H1 (cell line): ENCODE data around the gene AGAP1. TPM values are rescaled to one million over a fixed set of nuclear protein-coding genes. Genes with fewer than 3 reads are reported as not detected.

Experiments used
- CTCF ChIA-PET: fragments of 300-600 bp; sonication (Branson Sonifier 250); formaldehyde crosslinking; loops from one replicate; lab custom pipeline; 2021; ENCODE audit not compliant: partially characterized antibody; lab: Charles Lee
- POLR2A ChIA-PET: fragments of 300-600 bp; sonication (Branson Sonifier 250); formaldehyde crosslinking; loops from one replicate; lab custom pipeline; 2021; ENCODE audit warnings: inconsistent platforms; ENCODE audit not compliant: partially characterized antibody; lab: Charles Lee
- DNase-seq, 2 experiments: peaks; one replicate each; pipeline versions ENCODE4 v3.0.0 to v3.0.0-alpha.2; 2010 to 2022; ENCODE audit warnings: low spot score in 2 of 2, low read depth in 1 of 2, mixed read lengths in 1 of 2
- FAIRE-seq: peaks from 2 replicates; lab custom pipeline; 2011; peaks lifted over from hg19 to GRCh38; lab: Jason Lieb, UNC
- H2AFZ ChIP-seq: 2 replicates; pipeline ENCODE4 v1.8.1; 2012; ENCODE audit warnings: low read length, inconsistent platforms
- H2AK5ac ChIP-seq: 2 replicates; pipeline ENCODE4 v1.6.1; 2013; ENCODE audit warnings: low read depth, low read length
- H2BK120ac ChIP-seq: replicated peaks from 2 replicates; pipeline ENCODE3; 2013; ENCODE audit warnings: low read depth, low read length, inconsistent platforms
- H2BK12ac ChIP-seq: 2 replicates; pipeline ENCODE4 v1.6.1; 2013; ENCODE audit warnings: low read depth, low read length
- H2BK15ac ChIP-seq: 2 replicates; pipeline ENCODE4 v1.6.1; 2013; ENCODE audit warnings: low read length
- H2BK20ac ChIP-seq: 2 replicates; pipeline ENCODE4 v1.6.1; 2013; ENCODE audit warnings: low read length
- H2BK5ac ChIP-seq: 2 replicates; pipeline ENCODE4 v1.6.1; 2013; ENCODE audit warnings: low read depth, low read length
- H3K14ac ChIP-seq: 2 replicates; pipeline ENCODE4 v1.6.1; 2013; ENCODE audit warnings: inconsistent platforms; ENCODE audit not compliant: insufficient read length
- H3K18ac ChIP-seq: 2 replicates; pipeline ENCODE4 v1.6.1; 2013; ENCODE audit warnings: low read length; ENCODE audit errors: extremely low read depth
- H3K23ac ChIP-seq: 2 replicates; pipeline ENCODE4 v1.6.1; 2013; ENCODE audit warnings: inconsistent platforms; ENCODE audit not compliant: insufficient read length
- H3K23me2 ChIP-seq: 2 replicates; pipeline ENCODE4 v1.6.1; 2013; ENCODE audit warnings: low read depth, low read length
- H3K27ac ChIP-seq: 2 replicates; pipeline ENCODE4 v1.6.1; 2011; ENCODE audit warnings: low read depth, low read length, inconsistent platforms
- H3K27me3 ChIP-seq, 4 experiments: replicated peaks in 1 of 4; 1 replicate in 1 of 4; 2 replicates in 3 of 4; pipeline versions ENCODE4 v1.6.1 to v1.8.1; 2011 to 2013; ENCODE audit warnings: low read length in 3 of 4, mild to moderate bottlenecking in 3 of 4, inconsistent platforms in 2 of 4, mixed read lengths in 2 of 4, moderate library complexity in 1 of 4; ENCODE audit not compliant: control insufficient read depth in 3 of 4, insufficient read depth in 3 of 4; ENCODE audit errors: extremely low read depth in 1 of 4
- H3K36me3 ChIP-seq, 4 experiments: 2 replicates each; pipeline versions ENCODE4 v1.6.1 to v1.8.1; 2011 to 2013; ENCODE audit warnings: mild to moderate bottlenecking in 4 of 4, low read length in 3 of 4, moderate library complexity in 2 of 4, control low read depth in 1 of 4, inconsistent platforms in 1 of 4; ENCODE audit not compliant: insufficient read depth in 4 of 4, control insufficient read depth in 2 of 4
- H3K4ac ChIP-seq: replicated peaks from 2 replicates; pipeline ENCODE3; 2013; ENCODE audit warnings: low read length, low read depth, mixed read lengths, inconsistent platforms; ENCODE audit not compliant: insufficient read length
- H3K4me1 ChIP-seq, 4 experiments: replicated peaks in 1 of 4; 1 replicate in 1 of 4; 2 replicates in 3 of 4; pipeline versions ENCODE4 v1.6.1 to v1.8.1; 2011 to 2013; ENCODE audit warnings: low read length in 3 of 4, inconsistent platforms in 2 of 4, mixed read lengths in 1 of 4; ENCODE audit not compliant: insufficient read depth in 4 of 4, control insufficient read depth in 3 of 4
- H3K4me2 ChIP-seq, 2 experiments: 2 replicates each; pipeline versions ENCODE4 v1.6.1 to v1.8.1; 2011 to 2013; ENCODE audit warnings: low read depth in 2 of 2, low read length in 2 of 2, control low read depth in 1 of 2, inconsistent platforms in 1 of 2, mild to moderate bottlenecking in 1 of 2; ENCODE audit not compliant: insufficient read depth in 1 of 2
- H3K4me3 ChIP-seq, 4 experiments: fragments of 200-600, 300-600 bp in 1 of 4; sonication (generic), shearing (Covaris generic), sonication (Bioruptor Twin) in 1 of 4; 2 replicates each; pipeline versions ENCODE4 v1.5.1 to v1.8.1; 2011 to 2016; ENCODE audit warnings: low read length in 4 of 4, low read depth in 3 of 4, control low read depth in 2 of 4, inconsistent platforms in 2 of 4, mild to moderate bottlenecking in 2 of 4, mixed read lengths in 1 of 4, moderate library complexity in 1 of 4; ENCODE audit not compliant: insufficient read depth in 2 of 4; ENCODE audit errors: extremely low read depth in 1 of 4
- H3K56ac ChIP-seq: replicated peaks from 2 replicates; pipeline ENCODE3; 2013; ENCODE audit warnings: low read depth, mild to moderate bottlenecking, mixed read lengths, low read length, inconsistent platforms; ENCODE audit not compliant: insufficient read length
- H3K79me1 ChIP-seq: 2 replicates; pipeline ENCODE4 v1.6.1; 2013; ENCODE audit warnings: low read depth, low read length, control low read depth
- H3K79me2 ChIP-seq, 2 experiments: 2 replicates each; pipeline versions ENCODE4 v1.6.1 to v1.8.1; 2012 to 2013; ENCODE audit warnings: low read length in 2 of 2, mild to moderate bottlenecking in 2 of 2, inconsistent platforms in 1 of 2; ENCODE audit not compliant: insufficient read depth in 2 of 2, control insufficient read depth in 1 of 2
- H3K9ac ChIP-seq, 4 experiments: replicated peaks in 1 of 4; 1 replicate in 1 of 4; 2 replicates in 3 of 4; pipeline versions ENCODE4 v1.6.1 to v1.8.1; 2011 to 2013; ENCODE audit warnings: low read depth in 3 of 4, low read length in 3 of 4, control low read depth in 2 of 4, mild to moderate bottlenecking in 2 of 4, moderate library complexity in 2 of 4, inconsistent platforms in 1 of 4; ENCODE audit errors: extremely low read depth in 1 of 4
- H3K9me3 ChIP-seq, 2 experiments: 2 replicates each; pipeline versions ENCODE4 v1.6.1 to v1.8.1; 2012 to 2013; ENCODE audit warnings: mild to moderate bottlenecking in 2 of 2, moderate library complexity in 2 of 2, control low read depth in 1 of 2, inconsistent platforms in 1 of 2, low read depth in 1 of 2, low read length in 1 of 2, mixed read lengths in 1 of 2; ENCODE audit not compliant: insufficient read depth in 2 of 2
- H4K20me1 ChIP-seq, 2 experiments: replicated peaks in 1 of 2; 2 replicates each; pipeline versions ENCODE3 to v1.8.1; 2011 to 2013; ENCODE audit warnings: inconsistent platforms in 2 of 2, low read length in 2 of 2, mild to moderate bottlenecking in 1 of 2; ENCODE audit not compliant: insufficient read depth in 2 of 2, control insufficient read depth in 1 of 2
- H4K5ac ChIP-seq: 2 replicates; pipeline ENCODE4 v1.6.1; 2013; ENCODE audit warnings: low read length, low read depth, mixed read lengths, inconsistent platforms; ENCODE audit not compliant: insufficient read length
- H4K8ac ChIP-seq: 2 replicates; pipeline ENCODE4 v1.8.0; 2013; ENCODE audit warnings: mild to moderate bottlenecking, moderate library complexity, low read length, inconsistent platforms; ENCODE audit not compliant: insufficient read depth; ENCODE audit errors: extremely low read depth
- H4K91ac ChIP-seq: replicated peaks from 2 replicates; pipeline ENCODE3; 2013; ENCODE audit warnings: low read length, mixed read lengths, inconsistent platforms; ENCODE audit not compliant: insufficient read length
- CTCF ChIP-seq, 3 experiments: IDR thresholded peaks; 1 replicate in 2 of 3; 2 replicates in 1 of 3; pipeline versions ENCODE4 v1.5.1 to v1.6.1; 2011; ENCODE audit warnings: low read length in 3 of 3, mild to moderate bottlenecking in 3 of 3, inconsistent platforms in 2 of 3, low read depth in 1 of 3, moderate library complexity in 1 of 3; ENCODE audit not compliant: insufficient read depth in 1 of 3; ENCODE audit errors: control extremely low read depth in 1 of 3
- JUND ChIP-seq: IDR thresholded peaks from 2 replicates; pipeline ENCODE4 v1.6.1; 2011; ENCODE audit warnings: mild to moderate bottlenecking, improper control_type of control experiment, low read length
- KDM4A ChIP-seq: IDR thresholded peaks from one replicate; pipeline ENCODE4 v1.7.1; 2012; ENCODE audit warnings: low read depth, mild to moderate bottlenecking, moderate library complexity, low read length, inconsistent platforms; ENCODE audit not compliant: severe bottlenecking
- POU5F1 ChIP-seq: IDR thresholded peaks from 2 replicates; pipeline ENCODE4 v1.6.1; 2011; ENCODE audit warnings: low read depth, mild to moderate bottlenecking, low read length, moderate library complexity
- SIX5 ChIP-seq: IDR thresholded peaks from 2 replicates; pipeline ENCODE4 v1.6.1; 2011; ENCODE audit warnings: mild to moderate bottlenecking, low read depth, low read length
- SP1 ChIP-seq: IDR thresholded peaks from 2 replicates; pipeline ENCODE4 v1.6.1; 2011; ENCODE audit warnings: low read depth, low read length
- SP4 ChIP-seq: IDR thresholded peaks from 2 replicates; pipeline ENCODE4 v1.6.1; 2012; ENCODE audit warnings: low read length, inconsistent platforms
- TCF12 ChIP-seq: IDR thresholded peaks from 2 replicates; pipeline ENCODE4 v1.6.1; 2011; ENCODE audit warnings: low read depth, mild to moderate bottlenecking, low read length
- ZNF274 ChIP-seq: IDR thresholded peaks from 2 replicates; pipeline ENCODE4 v1.7.0; 2012; ENCODE audit warnings: low read length, borderline replicate concordance; ENCODE audit errors: extremely low read depth
- WGBS, 2 experiments: shearing (Covaris generic) in 1 of 2; methylation state at CpG; one replicate each; pipeline versions ENCODE4 v1.1.6 to v1.1.7; 2013 to 2015; ENCODE audit warnings: low lambda C conversion rate in 2 of 2, mixed read lengths in 2 of 2, inconsistent platforms in 1 of 2, low coverage in 1 of 2, missing lambda C conversion rate in 1 of 2; ENCODE audit not compliant: insufficient replicate concordance in 2 of 2, insufficient coverage in 1 of 2, insufficient read length in 1 of 2; ENCODE audit errors: extremely low coverage in 1 of 2, missing lambda C conversion rate in 1 of 2; 5-methylcytosine and 5-hydroxymethylcytosine counted together
- polyA plus RNA-seq, 7 experiments: library from polyadenylated mRNA; depleted of rRNA in 3 of 7; stranded (reverse) in 5 of 7; unstranded in 2 of 7; fragments of >200 nt in 5 of 7; fragments of 200-250 nt in 2 of 7; gene quantifications; 1 replicate in 5 of 7; 2 replicates in 1 of 7; 4 replicates in 1 of 7; pipeline versions ENCODE4 v1.2.1 to v1.2.3, GENCODE V29; 2011 to 2013; ENCODE audit warnings: missing spikeins in 2 of 7, mixed read lengths in 2 of 7
- total RNA-seq: library from RNA; stranded (reverse); fragmentation: NEBNext Ultra II Directional; extraction: Animal tissue kit (Norgen Biotek cat#: 25700); gene quantifications from 2 replicates; pipeline ENCODE4 v1.2.1, GENCODE V29; 2021

The AGAP1 gene
- total and polyA plus RNA-seq, 2 of the 8 experiments (the other 6 are each of a cell fraction or from before 2014, with no cell fraction given), result 18.1 to 39.4 TPM

GRCh38 chr2:236177967-236178889 is 684.4 kb downstream of the AGAP1 start:
- WGBS, 2 experiments, result 8% methylated on average over 45 of the region's 65 CpGs; no CpG with 5 or more reads in 1 of the 2 experiments
- Histone ChIP-seq H2AK5ac (no peak overlapping the region), H2AFZ (no peak overlapping the region), H3K23ac (no peak overlapping the region), H3K9ac (no peak overlapping the region), H4K5ac (no peak overlapping the region), H3K27ac (no peak overlapping the region), H3K79me2 (no peaks in the 10 kb centered on the region), H3K23me2 (peaks cover 8% of the 10 kb centered on the region; the same call in 1 of the 2 replicates), H3K4ac (no peak overlapping the region), H2BK15ac (no peak overlapping the region), H4K20me1 (peaks cover 6 to 14% of the 10 kb centered on the region in 2 experiments), H2BK120ac (no peak overlapping the region), H3K18ac (peak overlapping the region; percentile 48; the same call in 1 of the 2 replicates), H2BK12ac (no peak overlapping the region), H3K14ac (no peak overlapping the region), H4K91ac (no peak overlapping the region), H2BK20ac (no peak overlapping the region), H3K36me3 (no peaks in the 10 kb centered on the region), H3K4me3 (peak overlapping the region; percentile 34 to 59 (median 38)), H3K9me3 (no peaks in the 10 kb centered on the region), H3K4me1 (peaks cover 11 to 28% (median 16%) of the 10 kb centered on the region in 4 experiments), H4K8ac (no peak overlapping the region), H3K4me2 (peak overlapping the region; percentile 64 to 81), H2BK5ac (no peak overlapping the region; the same call in 1 of the 2 replicates), H3K27me3 (peaks cover 41 to 66% (median 58%) of the 10 kb centered on the region in 4 experiments), H3K56ac (no peak overlapping the region), H3K79me1 (no peaks in the 10 kb centered on the region)
- FAIRE-seq (no peak), DNase-seq (peak in 1 of 2 experiments; percentile 94)
- POLR2A ChIA-PET, result interaction anchor here (0.6 to 1.8 kb wide), 5 partner anchors 9 to 535 kb away, joined by 3 to 7 read pairs (median 5); partner anchors contain the start of gene GBX2
- CTCF ChIA-PET, result interaction anchor here (0.6 to 9.4 kb wide), 70 partner anchors 9 to 1047 kb away, joined by 3 to 87 read pairs (median 5); partner anchors contain the start of gene GBX2
- no peak for TF ChIP-seq ZNF274
- TF ChIP-seq CTCF (IDR thresholded peaks at IDR 0.05; ENCODE audit: control extremely low read depth in 1 of 3, insufficient read depth in 1 of 3, low read depth in 1 of 3, low read length in 3 of 3), result peak; percentile 80 to 95 (median 93)
- no peak for TF ChIP-seq SP4
- TF ChIP-seq POU5F1, result no peak
- TF ChIP-seq KDM4A, result peak; percentile 42
- TF ChIP-seq SP1, result no peak
- no peak for TF ChIP-seq SIX5
- TF ChIP-seq TCF12, result no peak
- no peak for TF ChIP-seq JUND
